Adrenal gland (tissue), 5 donors: Measurements from ENCODE around the gene CALM3.

Experiments used
- POLR2A ChIP-seq, 2 donors: fragments of 450-650 bp; IDR thresholded peaks; one replicate each; pipeline ENCODE4 v1.6.1; 2017; ENCODE audit warnings: antibody characterized with exemption in 2 of 2, mild to moderate bottlenecking in 2 of 2, moderate library complexity in 1 of 2
- TF ChIP-seq, protein P1 (sequence below), 6 experiments: fragments of 450-650 bp in 4 of 6; fragments of 200-600 bp in 2 of 6; sonication (generic) in 1 of 6; IDR thresholded peaks; 1 replicate in 5 of 6; 2 replicates in 1 of 6; pipeline versions ENCODE4 v1.5.1 to v1.8.0; 2016 to 2021; ENCODE audit warnings: antibody characterized with exemption in 6 of 6, mild to moderate bottlenecking in 2 of 6, moderate library complexity in 1 of 6
- donor health status: DM: no; HTN: no; CAD: no.

DNA sequence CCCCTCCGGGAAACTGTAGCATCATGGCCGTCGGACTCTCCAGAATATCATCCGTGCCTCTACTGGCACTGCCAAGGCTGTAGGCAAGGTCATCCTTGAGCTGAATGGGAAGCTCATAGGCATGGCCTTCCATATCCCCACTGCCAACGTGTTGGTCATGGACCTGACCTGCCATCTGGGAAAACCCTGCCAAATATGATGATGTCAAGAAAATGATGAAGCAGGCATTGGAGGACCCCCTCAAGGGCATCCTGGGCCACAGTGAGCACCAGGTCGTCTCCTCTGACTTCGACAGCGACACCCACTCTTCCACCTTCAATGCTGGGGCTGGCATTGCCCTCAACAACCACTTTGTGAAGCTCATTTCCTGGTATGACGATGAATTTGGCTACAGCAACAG lies 41.9 kb upstream of the CALM3 start:
- TF ChIP-seq, protein P1, sequence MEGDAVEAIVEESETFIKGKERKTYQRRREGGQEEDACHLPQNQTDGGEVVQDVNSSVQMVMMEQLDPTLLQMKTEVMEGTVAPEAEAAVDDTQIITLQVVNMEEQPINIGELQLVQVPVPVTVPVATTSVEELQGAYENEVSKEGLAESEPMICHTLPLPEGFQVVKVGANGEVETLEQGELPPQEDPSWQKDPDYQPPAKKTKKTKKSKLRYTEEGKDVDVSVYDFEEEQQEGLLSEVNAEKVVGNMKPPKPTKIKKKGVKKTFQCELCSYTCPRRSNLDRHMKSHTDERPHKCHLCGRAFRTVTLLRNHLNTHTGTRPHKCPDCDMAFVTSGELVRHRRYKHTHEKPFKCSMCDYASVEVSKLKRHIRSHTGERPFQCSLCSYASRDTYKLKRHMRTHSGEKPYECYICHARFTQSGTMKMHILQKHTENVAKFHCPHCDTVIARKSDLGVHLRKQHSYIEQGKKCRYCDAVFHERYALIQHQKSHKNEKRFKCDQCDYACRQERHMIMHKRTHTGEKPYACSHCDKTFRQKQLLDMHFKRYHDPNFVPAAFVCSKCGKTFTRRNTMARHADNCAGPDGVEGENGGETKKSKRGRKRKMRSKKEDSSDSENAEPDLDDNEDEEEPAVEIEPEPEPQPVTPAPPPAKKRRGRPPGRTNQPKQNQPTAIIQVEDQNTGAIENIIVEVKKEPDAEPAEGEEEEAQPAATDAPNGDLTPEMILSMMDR (IDR thresholded peaks at IDR 0.05) = no peak
- TF ChIP-seq POLR2A (IDR thresholded peaks at IDR 0.05) = no peak
